Prostate gland (tissue), 2 donors: ENCODE data around the gene FGFR1OP2. TPM values are rescaled to one million over a fixed set of nuclear protein-coding genes. Genes with fewer than 3 reads are reported as not detected.

Experiments used
- DNase-seq: peaks from one replicate; pipeline ENCODE4 v3.0.0-alpha.2; 2019; ENCODE audit warnings: low spot score
- H3K27ac ChIP-seq, 2 donors: fragments of 200-600 bp; sonication (generic); 2 replicates each; pipeline ENCODE4 v1.5.1; 2017 to 2019
- H3K27me3 ChIP-seq: fragments of 200-600 bp; sonication (generic); replicated peaks from 2 replicates; pipeline ENCODE4 v1.5.1; 2019; ENCODE audit not compliant: insufficient read depth
- H3K36me3 ChIP-seq, 2 donors: fragments of 200-600 bp; sonication (generic); 1 replicate in 1 of 2; 2 replicates in 1 of 2; pipeline versions ENCODE4 v1.5.1 to v1.8.1; 2017 to 2019
- H3K4me1 ChIP-seq: fragments of 200-600 bp; sonication (generic); replicated peaks from 2 replicates; pipeline ENCODE4 v1.5.1; 2019
- H3K4me3 ChIP-seq, 2 donors: fragments of 200-600 bp; sonication (generic); 2 replicates each; pipeline ENCODE4 v1.5.1; 2017 to 2019
- H3K9me3 ChIP-seq: fragments of 200-600 bp; sonication (generic); 2 replicates; pipeline ENCODE4 v1.5.1; 2017
- POLR2A ChIP-seq: fragments of 450-650 bp; IDR thresholded peaks from one replicate; pipeline ENCODE4 v1.6.1; 2016; ENCODE audit warnings: antibody characterized with exemption, mild to moderate bottlenecking
- POLR2AphosphoS5 ChIP-seq: sonication (generic); formaldehyde crosslinking; IDR thresholded peaks from one replicate; pipeline ENCODE4 v1.6.1; 2017; ENCODE audit warnings: antibody characterized with exemption
- WGBS: methylation state at CpG from one replicate; pipeline ENCODE4 v1.1.5; 2018; 5-methylcytosine and 5-hydroxymethylcytosine counted together
- intact Hi-C: fragments of 100-400 bp; cut with DNase I; formaldehyde crosslinking; loops from one replicate; pipeline ENCODE4 v1.14.2; 2022
- total RNA-seq, 2 donors: library from RNA; depleted of rRNA; stranded (reverse); fragments of >200 nt; gene quantifications; one replicate each; pipeline ENCODE4 v1.1.0, GENCODE V29; 2016
- TF ChIP-seq, protein P1 (sequence below), 4 experiments: fragments of 200-600 bp in 2 of 4; fragments of 450-650 bp in 2 of 4; sonication (generic) in 2 of 4; IDR thresholded peaks; 1 replicate in 3 of 4; 2 replicates in 1 of 4; pipeline ENCODE4 v1.5.1; 2016 to 2019; ENCODE audit warnings: antibody characterized with exemption in 4 of 4, mild to moderate bottlenecking in 2 of 4, moderate library complexity in 2 of 4

FGFR1OP2 gene
- total RNA-seq, 2 donors from 2014 or later, result 45.0 to 64.4 TPM

DNA sequence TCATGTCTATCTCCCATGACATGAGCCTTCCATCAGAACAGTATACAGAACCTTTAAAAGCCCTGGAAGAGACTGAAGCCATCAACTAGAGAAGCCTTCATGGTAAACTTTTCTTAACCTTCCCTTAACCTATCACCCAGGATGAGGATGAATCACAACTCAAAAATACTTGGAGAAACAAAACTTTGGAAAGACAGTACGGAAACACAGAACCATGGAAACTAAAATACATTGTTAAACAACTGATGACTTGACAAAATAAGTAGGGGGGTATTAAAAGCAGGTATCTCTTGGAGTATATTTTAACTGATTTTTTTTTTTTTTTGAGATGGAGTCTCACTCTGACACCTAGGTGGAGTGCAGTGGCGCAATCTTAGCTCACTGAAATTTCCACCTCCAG lies 67.2 kb downstream of the FGFR1OP2 start:
- WGBS, result 96% methylated on average over 2 of the region's 2 CpGs
- Histone ChIP-seq H3K36me3 (no peaks in the 10 kb centered on the region), H3K4me3 (no peak overlapping the region), H3K27ac (no peak overlapping the region), H3K4me1 (no peaks in the 10 kb centered on the region), H3K27me3 (no peaks in the 10 kb centered on the region), H3K9me3 (no peaks in the 10 kb centered on the region)
- TF ChIP-seq, protein P1, sequence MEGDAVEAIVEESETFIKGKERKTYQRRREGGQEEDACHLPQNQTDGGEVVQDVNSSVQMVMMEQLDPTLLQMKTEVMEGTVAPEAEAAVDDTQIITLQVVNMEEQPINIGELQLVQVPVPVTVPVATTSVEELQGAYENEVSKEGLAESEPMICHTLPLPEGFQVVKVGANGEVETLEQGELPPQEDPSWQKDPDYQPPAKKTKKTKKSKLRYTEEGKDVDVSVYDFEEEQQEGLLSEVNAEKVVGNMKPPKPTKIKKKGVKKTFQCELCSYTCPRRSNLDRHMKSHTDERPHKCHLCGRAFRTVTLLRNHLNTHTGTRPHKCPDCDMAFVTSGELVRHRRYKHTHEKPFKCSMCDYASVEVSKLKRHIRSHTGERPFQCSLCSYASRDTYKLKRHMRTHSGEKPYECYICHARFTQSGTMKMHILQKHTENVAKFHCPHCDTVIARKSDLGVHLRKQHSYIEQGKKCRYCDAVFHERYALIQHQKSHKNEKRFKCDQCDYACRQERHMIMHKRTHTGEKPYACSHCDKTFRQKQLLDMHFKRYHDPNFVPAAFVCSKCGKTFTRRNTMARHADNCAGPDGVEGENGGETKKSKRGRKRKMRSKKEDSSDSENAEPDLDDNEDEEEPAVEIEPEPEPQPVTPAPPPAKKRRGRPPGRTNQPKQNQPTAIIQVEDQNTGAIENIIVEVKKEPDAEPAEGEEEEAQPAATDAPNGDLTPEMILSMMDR (IDR thresholded peaks at IDR 0.05), result no peak
- no peak for TF ChIP-seq POLR2A
- TF ChIP-seq POLR2AphosphoS5, result no peak
- intact Hi-C loops, result no loop called here
- no peak for DNase-seq

DNA sequence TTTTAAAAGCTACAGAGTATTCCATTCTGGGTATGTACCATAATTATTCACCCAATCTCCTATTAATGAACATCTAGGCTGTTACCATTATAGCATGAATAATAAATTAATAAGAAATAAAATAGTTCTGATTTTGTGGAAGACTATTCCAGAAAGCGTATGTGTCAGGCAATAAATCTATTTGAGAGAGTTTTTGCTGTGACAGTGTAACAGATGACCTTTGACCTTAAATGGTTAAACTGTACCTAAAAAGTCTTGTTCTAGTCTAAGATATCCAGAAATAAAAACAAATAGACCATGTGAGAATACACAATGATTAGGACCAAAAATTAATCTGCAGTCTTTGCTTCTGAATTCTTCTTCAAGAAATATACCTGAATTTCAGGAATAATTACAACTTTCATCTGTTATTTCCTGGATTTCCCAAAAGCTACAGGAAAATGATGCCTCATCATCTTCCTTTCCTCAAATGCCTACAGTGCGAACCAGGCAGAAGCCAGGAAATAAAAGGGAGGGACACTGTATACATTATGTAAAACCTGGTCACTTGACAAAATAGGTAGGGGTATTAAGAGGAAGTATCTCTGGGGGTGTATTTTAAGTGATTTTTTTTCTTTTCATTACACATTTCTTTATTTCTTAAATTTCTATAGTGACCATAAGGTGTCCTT lies 68.7 kb downstream of the FGFR1OP2 start:
- H3K4me3 ChIP-seq, result no peak overlapping the region
- no peaks in the 10 kb centered on the region for H3K36me3 ChIP-seq
- intact Hi-C loops, result no loop called here
- no peak overlapping the region for H3K27ac ChIP-seq
- WGBS, result 91% methylated on average over 2 of the region's 2 CpGs
- no peaks in the 10 kb centered on the region for H3K9me3 ChIP-seq
- TF ChIP-seq POLR2A, result no peak
- TF ChIP-seq, protein P1 (IDR thresholded peaks at IDR 0.05), result no peak
- no peak for TF ChIP-seq POLR2AphosphoS5
- H3K27me3 ChIP-seq, result no peaks in the 10 kb centered on the region
- no peak for DNase-seq
- no peaks in the 10 kb centered on the region for H3K4me1 ChIP-seq

DNA sequence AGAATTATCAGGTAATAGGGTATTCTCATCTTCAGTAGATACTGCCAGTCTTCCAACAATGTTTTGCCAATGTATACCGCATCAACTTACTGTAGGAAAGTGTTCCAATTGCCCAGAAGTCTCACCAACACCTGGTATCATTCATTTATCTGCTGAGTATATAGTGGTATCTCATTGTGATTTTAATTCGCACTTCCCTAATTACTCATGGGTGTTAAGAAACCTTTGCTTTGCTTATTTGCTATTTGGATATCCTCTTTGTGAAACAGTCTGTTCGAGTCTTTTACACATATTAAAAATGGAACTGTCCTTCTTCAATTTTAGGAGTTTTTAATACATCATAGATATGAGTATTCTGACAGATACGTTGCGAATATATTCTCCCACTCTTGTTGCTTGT lies 69.8 kb downstream of the FGFR1OP2 start:
- no peak overlapping the region for H3K27ac ChIP-seq
- no peaks in the 10 kb centered on the region for H3K27me3 ChIP-seq
- H3K4me1 ChIP-seq, result no peaks in the 10 kb centered on the region
- no peaks in the 10 kb centered on the region for H3K9me3 ChIP-seq
- WGBS, result 93% methylated on average over 5 of the region's 5 CpGs
- TF ChIP-seq, protein P1 (IDR thresholded peaks at IDR 0.05), result no peak
- TF ChIP-seq POLR2A (no peak), POLR2AphosphoS5 (no peak)
- intact Hi-C loops, result no loop called here
- DNase-seq, result no peak
- no peaks in the 10 kb centered on the region for H3K36me3 ChIP-seq
- H3K4me3 ChIP-seq, result no peak overlapping the region

DNA sequence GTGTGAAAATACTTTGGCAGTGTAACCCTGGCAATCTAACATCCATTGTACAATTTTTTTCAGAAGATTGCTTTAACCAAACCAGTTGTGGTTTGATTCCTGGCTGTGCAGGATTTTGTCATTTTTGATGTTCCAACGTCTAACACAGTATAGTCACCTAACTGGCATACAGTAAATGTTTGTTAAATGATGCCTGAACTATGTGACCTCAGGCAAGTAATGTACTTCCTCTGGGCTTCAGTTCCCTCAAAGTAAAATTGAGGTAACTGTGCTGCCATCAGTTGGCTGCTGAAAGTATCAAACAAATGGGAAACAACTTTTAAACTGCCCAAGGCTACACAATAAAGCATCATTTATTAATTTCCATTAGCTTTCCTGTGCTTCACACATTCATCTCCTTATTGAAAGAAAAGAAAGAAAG lies 71.6 kb downstream of the FGFR1OP2 start:
- no peak for TF ChIP-seq POLR2AphosphoS5
- TF ChIP-seq, protein P1 (IDR thresholded peaks at IDR 0.05), result no peak
- no peak for TF ChIP-seq POLR2A
- Histone ChIP-seq H3K36me3 (no peaks in the 10 kb centered on the region), H3K27ac (no peak overlapping the region), H3K4me3 (no peak overlapping the region), H3K4me1 (no peaks in the 10 kb centered on the region), H3K27me3 (no peaks in the 10 kb centered on the region), H3K9me3 (no peaks in the 10 kb centered on the region)
- 17% methylated on average over 1 of the region's 1 CpG for WGBS
- intact Hi-C loops, result loop anchor here (10.0 kb wide), 1 partner anchor 155 kb away; no protein-coding TSS in a partner anchor
- no peak for DNase-seq
